Mesendoderm (in vitro differentiated cells): ENCODE measurements around the gene BRICD5.

Experiments
- DNase-seq: peaks from one replicate; pipeline ENCODE4 v3.0.0; 2013
- H2AK5ac ChIP-seq: 2 replicates; pipeline ENCODE4 v1.6.1; 2013; ENCODE audit warnings: low read length, inconsistent platforms
- H2BK120ac ChIP-seq: 2 replicates; pipeline ENCODE4 v1.6.1; 2013; ENCODE audit warnings: low read depth, mild to moderate bottlenecking, low read length, moderate library complexity, mixed read lengths
- H2BK15ac ChIP-seq: replicated peaks from 2 replicates; pipeline ENCODE4 v1.6.1; 2013; ENCODE audit warnings: low read depth, mild to moderate bottlenecking, moderate library complexity
- H2BK5ac ChIP-seq: 2 replicates; pipeline ENCODE4 v1.6.1; 2013; ENCODE audit warnings: low read length, inconsistent platforms
- H3K18ac ChIP-seq: 2 replicates; pipeline ENCODE4 v1.6.1; 2013; ENCODE audit warnings: mild to moderate bottlenecking, low read length, mixed read lengths
- H3K23ac ChIP-seq: one replicate; pipeline ENCODE4 v1.6.1; 2013; ENCODE audit warnings: low read length
- H3K27ac ChIP-seq: 2 replicates; pipeline ENCODE4 v1.5.1; 2013; ENCODE audit warnings: low read depth, mild to moderate bottlenecking, inconsistent platforms, low read length, moderate library complexity
- H3K27me3 ChIP-seq: 2 replicates; pipeline ENCODE4 v1.6.1; 2013; ENCODE audit warnings: low read length, control low read depth, mild to moderate bottlenecking, inconsistent platforms; ENCODE audit not compliant: insufficient read depth, poor library complexity
- H3K36me3 ChIP-seq: 2 replicates; pipeline ENCODE4 v1.6.1; 2013; ENCODE audit warnings: low read length, inconsistent platforms; ENCODE audit not compliant: control insufficient read depth, insufficient read depth
- H3K4ac ChIP-seq: one replicate; pipeline ENCODE4 v1.6.1; 2013; ENCODE audit warnings: low read depth, mild to moderate bottlenecking, low read length, moderate library complexity
- H3K4me1 ChIP-seq: 2 replicates; pipeline ENCODE4 v1.6.1; 2013; ENCODE audit warnings: low read depth, low read length, inconsistent platforms; ENCODE audit not compliant: control insufficient read depth
- H3K4me2 ChIP-seq: 2 replicates; pipeline ENCODE4 v1.6.1; 2013; ENCODE audit warnings: low read length
- H3K4me3 ChIP-seq: 2 replicates; pipeline ENCODE4 v1.5.1; 2013; ENCODE audit warnings: mild to moderate bottlenecking, low read length
- H3K56ac ChIP-seq: one replicate; pipeline ENCODE4 v1.6.1; 2013; ENCODE audit warnings: low read length
- H3K79me1 ChIP-seq: 2 replicates; pipeline ENCODE4 v1.6.1; 2013; ENCODE audit warnings: low read length, inconsistent platforms
- H3K79me2 ChIP-seq: 2 replicates; pipeline ENCODE4 v1.6.1; 2013; ENCODE audit warnings: mild to moderate bottlenecking, low read length; ENCODE audit not compliant: control insufficient read depth, insufficient read depth
- H3K9ac ChIP-seq: 2 replicates; pipeline ENCODE4 v1.6.1; 2013; ENCODE audit warnings: low read length, inconsistent platforms
- H4K5ac ChIP-seq: one replicate; pipeline ENCODE4 v1.6.1; 2013; ENCODE audit warnings: low read length
- H4K8ac ChIP-seq: one replicate; pipeline ENCODE4 v1.6.1; 2013; ENCODE audit warnings: low read depth, mild to moderate bottlenecking, control low read depth, low read length, moderate library complexity
- WGBS: extraction: QIAGEN DNeasy Blood & Tissue Kit; methylation state at CpG from one replicate; pipeline ENCODE4 v1.1.7; 2013; ENCODE audit warnings: low lambda C conversion rate, missing lambda C conversion rate; ENCODE audit not compliant: insufficient coverage; ENCODE audit errors: extremely low coverage; 5-methylcytosine and 5-hydroxymethylcytosine counted together

The BRICD5 gene

GRCh38 chr16:2163211-2163881 is 47.3 kb downstream of the BRICD5 start:
- Histone ChIP-seq H4K5ac (no peak overlapping the region), H2BK120ac (no peak overlapping the region), H3K4ac (no peak overlapping the region), H3K23ac (no peak overlapping the region), H3K36me3 (peaks cover 9% of the 10 kb centered on the region), H3K4me2 (no peak overlapping the region), H3K79me2 (peaks cover 52% of the 10 kb centered on the region), H3K9ac (no peak overlapping the region), H4K8ac (no peak overlapping the region), H3K18ac (no peak overlapping the region), H2BK5ac (no peak overlapping the region), H3K4me1 (no peaks in the 10 kb centered on the region), H2AK5ac (no peak overlapping the region), H3K27me3 (no peaks in the 10 kb centered on the region), H2BK15ac (no peak overlapping the region), H3K56ac (no peak overlapping the region), H3K79me1 (peaks cover 12% of the 10 kb centered on the region), H3K27ac (no peak overlapping the region), H3K4me3 (no peak overlapping the region)
- WGBS, result no CpG with 5 or more reads among the region's 26 CpGs
- DNase-seq, result no peak

GRCh38 chr16:2162676-2163118 is 48.0 kb downstream of the BRICD5 start:
- Histone ChIP-seq H3K27me3 (no peaks in the 10 kb centered on the region), H3K27ac (no peak overlapping the region), H3K23ac (no peak overlapping the region), H2BK5ac (no peak overlapping the region), H3K9ac (no peak overlapping the region), H2BK120ac (no peak overlapping the region), H3K4ac (no peak overlapping the region), H4K8ac (no peak overlapping the region), H3K4me2 (no peak overlapping the region), H3K56ac (no peak overlapping the region), H3K4me1 (no peaks in the 10 kb centered on the region), H3K36me3 (peaks cover 9% of the 10 kb centered on the region), H4K5ac (no peak overlapping the region), H3K79me2 (peaks cover 58% of the 10 kb centered on the region), H3K79me1 (peaks cover 16% of the 10 kb centered on the region), H3K4me3 (no peak overlapping the region), H2AK5ac (no peak overlapping the region), H3K18ac (no peak overlapping the region), H2BK15ac (no peak overlapping the region)
- DNase-seq, result no peak
- WGBS, result no CpG with 5 or more reads among the region's 13 CpGs

GRCh38 chr16:2161911-2162310 is 48.8 kb downstream of the BRICD5 start:
- H3K79me2 ChIP-seq, result peaks cover 66% of the 10 kb centered on the region
- no peak overlapping the region for H2BK120ac ChIP-seq
- H3K27me3 ChIP-seq, result no peaks in the 10 kb centered on the region
- H3K56ac ChIP-seq, result peak overlapping the region; percentile 25
- peaks cover 8% of the 10 kb centered on the region for H3K36me3 ChIP-seq
- no peak overlapping the region for H2BK5ac ChIP-seq
- no peak overlapping the region for H3K4ac ChIP-seq
- H2BK15ac ChIP-seq, result no peak overlapping the region
- H3K9ac ChIP-seq, result no peak overlapping the region
- no peak overlapping the region for H3K18ac ChIP-seq
- no peak overlapping the region for H3K27ac ChIP-seq
- H3K4me3 ChIP-seq, result no peak overlapping the region
- H3K4me1 ChIP-seq, result no peaks in the 10 kb centered on the region
- DNase-seq, result no peak
- H3K4me2 ChIP-seq, result no peak overlapping the region
- no peak overlapping the region for H4K5ac ChIP-seq
- H3K23ac ChIP-seq, result no peak overlapping the region
- H3K79me1 ChIP-seq, result peaks cover 15% of the 10 kb centered on the region
- no peak overlapping the region for H2AK5ac ChIP-seq
- no CpG with 5 or more reads among the region's 10 CpGs for WGBS
- no peak overlapping the region for H4K8ac ChIP-seq

DNA sequence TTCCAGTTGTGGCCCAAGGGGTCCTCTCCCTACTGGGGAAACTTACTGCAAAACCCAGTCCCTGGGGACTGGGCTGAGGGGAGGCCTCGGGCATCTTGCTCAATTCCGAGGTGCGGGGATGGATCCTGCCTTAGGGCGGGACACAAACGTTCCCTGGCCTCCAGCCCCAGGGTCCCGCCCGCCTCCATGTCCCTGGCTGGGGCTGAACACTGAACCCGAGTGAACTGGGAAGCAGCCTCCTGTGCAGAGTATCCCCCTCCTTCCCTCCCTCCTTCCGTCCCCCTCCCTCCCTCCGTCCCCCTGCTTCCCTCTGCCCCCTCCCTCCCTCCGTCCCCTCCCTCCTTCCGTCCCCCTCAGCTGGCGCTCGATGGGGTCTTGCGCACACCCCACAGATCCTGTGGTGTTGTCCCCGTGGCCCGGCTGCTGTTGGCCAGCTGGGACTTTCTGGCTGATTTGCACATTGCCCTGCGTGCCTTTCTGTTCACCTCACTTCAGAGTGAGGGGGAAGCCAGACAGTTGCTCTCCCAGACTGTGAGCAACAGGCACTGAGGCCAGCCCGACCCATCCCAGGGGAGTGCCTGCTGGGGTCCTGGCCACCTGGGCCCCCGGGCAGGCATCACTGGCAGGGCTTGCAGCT is 49.6 kb downstream of the BRICD5 start:
- Histone ChIP-seq H4K5ac (no peak overlapping the region), H3K9ac (no peak overlapping the region), H3K4me2 (no peak overlapping the region), H3K4ac (no peak overlapping the region), H2BK15ac (no peak overlapping the region), H3K79me1 (peaks cover 14% of the 10 kb centered on the region), H3K18ac (no peak overlapping the region), H3K27me3 (no peaks in the 10 kb centered on the region), H3K56ac (peak overlapping the region; percentile 34), H3K23ac (no peak overlapping the region), H3K4me3 (no peak overlapping the region), H3K36me3 (peaks cover 8% of the 10 kb centered on the region), H2AK5ac (no peak overlapping the region), H2BK5ac (no peak overlapping the region), H3K79me2 (peaks cover 75% of the 10 kb centered on the region), H2BK120ac (no peak overlapping the region), H4K8ac (no peak overlapping the region), H3K27ac (no peak overlapping the region), H3K4me1 (no peaks in the 10 kb centered on the region)
- WGBS, result no CpG with 5 or more reads among the region's 20 CpGs
- DNase-seq, result no peak
